Spinal cord (tissue), 10 donors: Measurements from ENCODE around the gene TOX3. TPM values are rescaled to one million over a fixed set of nuclear protein-coding genes. Genes with fewer than 3 reads are reported as not detected.

Experiments used
- DNase-seq, 6 donors: peaks; one replicate each; pipeline versions ENCODE4 v3.0.0 to v3.0.0-alpha.2; 2013 to 2015; ENCODE audit warnings: low spot score in 6 of 6, low read depth in 4 of 6
- H3K27ac ChIP-seq: one replicate; pipeline ENCODE4 v1.5.1; 2013; ENCODE audit warnings: low read depth, low read length, control low read depth
- H3K27me3 ChIP-seq: one replicate; pipeline ENCODE4 v1.6.1; 2013; ENCODE audit warnings: low read length; ENCODE audit not compliant: control insufficient read depth, insufficient read depth
- H3K36me3 ChIP-seq: one replicate; pipeline ENCODE4 v1.6.1; 2013; ENCODE audit warnings: low read length; ENCODE audit not compliant: control insufficient read depth, insufficient read depth
- H3K4me1 ChIP-seq: one replicate; pipeline ENCODE4 v1.6.1; 2013; ENCODE audit warnings: low read length; ENCODE audit not compliant: control insufficient read depth, insufficient read depth
- H3K4me3 ChIP-seq: one replicate; pipeline ENCODE4 v1.5.1; 2013; ENCODE audit warnings: low read depth, low read length, control low read depth
- H3K9me3 ChIP-seq: one replicate; pipeline ENCODE4 v1.6.1; 2013; ENCODE audit warnings: low read length; ENCODE audit not compliant: control insufficient read depth, insufficient read depth
- WGBS: methylation state at CpG from one replicate; pipeline ENCODE4 v1.1.5; 2013; ENCODE audit warnings: missing lambda C conversion rate; ENCODE audit not compliant: insufficient coverage; 5-methylcytosine and 5-hydroxymethylcytosine counted together
- polyA plus RNA-seq, 2 donors: library from polyadenylated mRNA; unstranded; fragments of 120-200 nt; gene quantifications; one replicate each; pipeline ENCODE4 v1.2.1, GENCODE V29; 2013; ENCODE audit not compliant: insufficient read length in 2 of 2
- total RNA-seq, 2 donors: library from RNA; depleted of rRNA in 1 of 2; stranded (reverse); fragments of 120-200 nt in 1 of 2; fragments of >200 nt in 1 of 2; gene quantifications; one replicate each; pipeline versions ENCODE4 v1.2.3 to v1.2.4, GENCODE V29; 2013 to 2014
- donor health status: healthy.

The TOX3 gene
- total and polyA plus RNA-seq, 4 donors = 4.8 to 27.9 (median 13.9) TPM

GRCh38 chr16:52398491-52398960, 148.4 kb downstream of the TOX3 start:
- 63% methylated on average over 3 of the region's 3 CpGs for WGBS
- H3K36me3 ChIP-seq = no peaks in the 10 kb centered on the region
- H3K4me1 ChIP-seq = no peaks in the 10 kb centered on the region
- no peak overlapping the region for H3K4me3 ChIP-seq
- DNase-seq = no peak
- no peaks in the 10 kb centered on the region for H3K9me3 ChIP-seq
- H3K27me3 ChIP-seq = no peaks in the 10 kb centered on the region
- no peak overlapping the region for H3K27ac ChIP-seq

DNA sequence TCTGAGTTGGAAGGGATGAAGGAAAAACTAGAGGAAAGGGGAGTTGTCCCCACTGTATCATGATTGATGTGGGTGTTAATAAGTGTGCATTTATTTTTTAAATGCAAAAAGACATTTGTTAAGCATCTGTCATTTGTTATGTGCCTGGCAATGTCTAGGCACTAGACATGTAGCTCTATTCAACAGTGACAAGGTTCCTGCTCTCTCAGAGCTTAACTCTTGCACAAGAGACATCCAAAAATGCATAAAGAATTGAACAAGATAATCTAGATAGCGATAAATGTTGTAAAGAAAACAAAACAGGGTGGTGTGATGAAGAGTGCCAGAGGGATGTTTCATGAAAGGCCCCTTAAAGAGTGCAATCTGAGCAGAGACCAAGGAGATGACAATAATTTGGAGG, 148.9 kb downstream of the TOX3 start:
- no peak for DNase-seq
- H3K9me3 ChIP-seq = no peaks in the 10 kb centered on the region
- H3K4me3 ChIP-seq = no peak overlapping the region
- H3K27me3 ChIP-seq = no peaks in the 10 kb centered on the region
- WGBS = 100% methylated on average over 1 of the region's 1 CpG
- no peak overlapping the region for H3K27ac ChIP-seq
- no peaks in the 10 kb centered on the region for H3K4me1 ChIP-seq
- H3K36me3 ChIP-seq = no peaks in the 10 kb centered on the region

DNA sequence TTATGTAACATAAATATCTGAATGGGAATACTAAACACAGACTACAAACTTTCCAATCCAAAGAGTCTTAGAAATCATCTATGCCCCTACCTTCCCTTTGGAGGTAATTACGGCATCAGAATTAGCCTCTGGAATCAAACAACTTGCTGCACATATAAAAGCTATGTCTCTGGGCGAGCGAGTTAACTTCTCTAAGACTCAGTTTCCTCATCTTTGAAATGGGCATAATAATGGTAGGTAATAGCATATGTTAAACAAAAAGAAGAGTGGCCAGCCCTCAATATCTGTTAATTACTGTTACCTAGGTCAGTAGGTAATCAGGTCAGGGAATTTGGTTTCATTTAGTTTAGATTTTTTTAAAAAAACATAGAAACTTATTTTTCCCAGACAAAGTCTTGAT, 153.5 kb downstream of the TOX3 start:
- no peaks in the 10 kb centered on the region for H3K36me3 ChIP-seq

GRCh38 chr16:52389045-52389444, 157.9 kb downstream of the TOX3 start:
- Histone ChIP-seq H3K27ac (no peak overlapping the region), H3K4me1 (no peaks in the 10 kb centered on the region), H3K9me3 (no peaks in the 10 kb centered on the region), H3K36me3 (no peaks in the 10 kb centered on the region), H3K27me3 (no peaks in the 10 kb centered on the region), H3K4me3 (no peak overlapping the region)
- DNase-seq = no peak
- no CpG with 5 or more reads among the region's 1 CpG for WGBS

More for the DNA sequence above, 153.5 kb downstream of the TOX3 start:
- Histone ChIP-seq H3K4me3 (no peak overlapping the region), H3K9me3 (no peaks in the 10 kb centered on the region), H3K27ac (no peak overlapping the region), H3K4me1 (no peaks in the 10 kb centered on the region), H3K27me3 (no peaks in the 10 kb centered on the region)
- DNase-seq = no peak
- no CpG with 5 or more reads among the region's 3 CpGs for WGBS
